NCI-H1417 (cell line): ENCODE measurements around the gene ABO.
"Not testable (repeated sequence)": the region's sequence is repeated elsewhere in the genome, so short reads cannot be mapped to it uniquely, and the experiment has no call there.

Experiments
- DNase-seq, 3 experiments: peaks; one replicate each; lab custom pipeline; 2025; lab: John Stamatoyannopoulos, UW

ABO gene

DNA sequence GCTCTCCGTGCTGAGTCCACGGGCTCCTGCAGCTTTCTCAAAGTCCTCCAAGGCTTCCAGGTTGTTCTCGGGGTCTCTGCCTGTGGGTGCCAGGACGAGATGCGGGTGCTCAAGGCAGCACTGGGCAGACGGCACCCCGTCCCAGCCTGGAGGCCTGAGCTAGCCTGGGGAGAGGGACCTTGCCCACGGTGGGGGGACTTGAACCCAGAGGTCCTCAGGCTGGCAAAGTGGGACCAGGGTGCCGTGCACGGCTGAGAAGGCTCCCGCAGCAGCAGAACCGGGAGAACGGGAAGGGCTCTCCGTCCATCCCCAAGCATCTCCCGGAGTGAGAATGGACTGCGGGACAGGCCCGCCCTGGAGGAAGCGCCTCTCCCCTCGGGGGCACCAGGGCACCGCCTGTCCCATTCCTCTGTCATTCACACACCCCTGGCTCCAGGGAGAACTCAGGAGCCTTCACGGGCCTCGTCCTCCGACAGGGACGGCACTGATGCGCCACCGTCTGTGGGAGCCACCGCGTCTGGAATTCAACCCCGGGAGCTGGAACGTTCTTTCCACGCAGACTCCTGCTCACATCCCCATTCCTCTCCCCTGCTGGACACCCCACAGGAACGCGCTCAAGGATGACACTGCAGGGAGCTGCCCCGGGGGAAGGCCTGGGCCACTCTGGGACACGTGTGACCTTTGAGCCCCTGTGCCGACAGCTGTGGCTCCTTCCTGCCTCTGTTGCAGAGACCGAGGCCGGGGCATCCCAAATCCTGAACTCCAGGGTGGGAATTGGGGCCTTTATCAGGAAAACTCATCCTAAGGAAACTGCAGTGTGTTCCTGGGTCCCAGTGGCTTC, 49.6 kb downstream of the ABO start:
- DNase-seq = no peak

DNA sequence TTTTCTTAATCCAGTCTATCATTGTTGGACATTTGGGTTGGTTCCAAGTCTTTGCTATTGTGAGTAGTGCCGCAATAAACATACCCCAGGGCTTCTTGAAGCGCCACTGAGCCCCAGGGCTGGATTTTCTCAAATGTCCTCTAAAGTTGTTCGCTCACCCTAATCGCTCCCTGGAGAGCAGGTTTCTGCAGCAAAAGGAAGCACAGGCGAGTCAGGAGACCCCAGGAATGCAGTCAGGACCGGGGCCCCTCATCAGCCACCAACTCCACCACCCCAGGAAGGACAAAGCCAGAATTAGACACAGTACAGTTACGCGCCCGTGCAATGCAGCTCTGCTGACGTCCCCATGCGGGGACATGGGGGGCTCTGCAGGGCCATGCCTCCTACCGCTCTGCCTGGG, 50.2 kb downstream of the ABO start:
- DNase-seq = no peak

DNA sequence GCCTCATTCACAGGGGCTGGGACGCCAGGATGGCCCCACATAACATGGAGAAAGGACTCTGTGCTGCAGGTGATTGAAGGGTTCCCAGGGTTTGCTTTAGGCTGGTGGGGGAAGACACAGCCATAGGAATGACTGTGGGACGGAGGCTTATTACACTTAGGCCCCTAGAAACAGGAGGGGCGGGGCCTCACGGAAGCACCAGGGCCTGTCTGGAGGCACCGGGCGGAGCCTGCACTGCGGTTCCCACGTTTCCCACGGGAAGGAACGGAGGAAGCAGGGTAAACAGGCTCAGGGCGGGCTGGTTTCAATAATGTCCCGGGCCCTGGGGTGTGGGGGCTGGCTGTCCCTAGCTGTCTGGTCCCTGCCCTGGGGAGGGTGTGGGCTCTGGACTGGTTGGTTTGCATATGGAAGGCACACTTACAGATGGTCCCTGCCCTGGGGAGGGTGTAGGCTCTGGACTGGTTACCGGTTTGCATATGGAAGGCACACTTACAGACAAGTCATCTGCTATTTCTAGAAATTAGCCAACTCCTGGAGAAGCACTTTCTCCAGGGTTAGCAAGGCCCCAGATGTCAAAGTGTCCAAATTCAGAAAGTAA, 51.7 kb downstream of the ABO start:
- DNase-seq = not testable (repeated sequence)

DNA sequence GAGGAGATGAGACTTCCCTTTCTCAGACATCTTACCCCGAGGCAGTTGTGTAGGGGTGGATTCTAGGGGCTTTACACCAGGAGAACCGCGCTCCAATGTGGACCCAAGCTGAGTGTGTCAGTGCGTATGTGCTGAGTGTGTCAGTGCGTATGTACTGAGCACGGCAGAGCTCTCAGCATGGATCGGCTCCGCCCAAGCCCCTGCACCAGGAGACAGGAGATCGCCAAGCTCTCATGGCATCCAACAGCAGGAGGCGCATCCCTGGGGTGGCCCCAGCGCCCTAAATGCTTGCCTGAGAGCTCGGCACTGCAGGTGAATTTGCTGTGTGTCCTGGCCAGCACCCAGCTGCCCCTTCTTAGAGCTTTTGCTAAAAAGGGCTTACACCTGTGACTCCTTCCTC, 53.0 kb downstream of the ABO start:
- not testable (repeated sequence) for DNase-seq

DNA sequence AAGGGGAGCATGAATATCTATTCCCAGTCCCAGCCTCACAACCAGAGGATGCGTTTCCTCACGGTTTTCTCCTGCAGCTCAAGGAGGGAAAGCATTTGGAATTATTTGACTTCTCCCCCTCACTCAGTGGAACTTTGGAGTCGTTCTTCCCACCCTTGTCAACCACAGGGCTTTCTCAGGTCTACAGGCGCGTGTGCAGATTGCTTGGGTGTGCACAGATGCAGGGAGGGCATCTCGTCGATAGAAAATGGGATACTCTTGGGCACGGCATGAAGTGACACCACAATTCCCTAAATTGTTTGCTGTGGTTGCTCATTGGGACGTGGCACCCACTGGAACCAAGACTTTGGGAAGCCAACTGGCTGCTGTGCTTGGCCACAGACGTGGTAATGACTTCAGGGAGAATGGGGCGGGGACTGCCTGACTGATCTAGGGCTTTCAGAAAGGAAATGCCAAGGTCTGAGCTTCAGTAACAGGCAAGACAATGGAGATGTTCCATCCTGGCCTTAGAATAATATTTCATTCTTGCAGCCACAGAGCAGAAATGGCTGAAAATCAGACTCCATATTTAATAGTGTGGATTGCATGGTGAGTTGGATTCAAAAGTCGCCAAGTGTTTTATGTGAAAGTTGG, 53.7 kb downstream of the ABO start:
- no peak for DNase-seq

DNA sequence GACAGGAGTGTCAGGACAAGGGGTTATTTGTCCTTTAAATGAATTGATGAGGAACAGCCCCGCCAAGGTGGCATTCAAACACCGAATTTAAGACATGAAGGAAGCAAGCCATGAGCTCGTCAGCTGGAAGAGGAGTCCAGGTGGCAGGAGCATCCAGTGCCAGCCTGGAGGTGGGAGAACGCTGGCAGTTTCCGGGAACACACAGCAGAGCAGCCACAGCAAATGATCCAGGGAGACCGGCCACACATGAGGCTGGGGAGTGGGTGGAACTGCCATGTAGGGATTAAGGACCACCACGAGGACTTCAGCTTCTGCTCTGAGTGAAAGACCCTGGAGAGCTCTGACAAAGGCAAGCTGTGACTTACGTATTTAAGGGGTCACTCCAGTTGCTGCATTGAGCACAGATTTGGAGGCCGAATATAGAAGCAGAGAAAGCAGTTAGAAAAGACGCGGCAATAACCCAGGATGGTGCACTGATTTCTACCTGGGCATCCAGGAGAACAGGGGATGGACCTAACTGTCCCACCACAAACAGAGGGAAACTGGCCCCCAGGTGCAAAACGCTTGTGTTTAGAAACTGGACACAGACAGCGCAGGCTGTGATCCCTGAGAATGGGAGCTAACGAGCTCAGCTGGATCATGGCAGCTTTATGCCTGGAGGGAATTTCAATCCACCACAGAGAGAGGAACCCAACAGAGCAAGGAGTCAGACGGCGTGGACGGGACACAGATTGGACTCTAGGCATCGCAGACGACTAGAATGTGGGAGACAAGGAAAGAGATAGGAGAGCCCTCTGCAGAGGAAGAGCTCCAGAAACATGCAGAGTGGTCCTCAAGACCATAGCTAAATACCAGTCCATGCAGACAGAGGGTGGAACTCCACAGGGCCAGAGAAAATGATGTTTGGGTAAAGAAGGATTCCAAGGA, 56.7 kb downstream of the ABO start:
- not testable (repeated sequence) for DNase-seq

DNA sequence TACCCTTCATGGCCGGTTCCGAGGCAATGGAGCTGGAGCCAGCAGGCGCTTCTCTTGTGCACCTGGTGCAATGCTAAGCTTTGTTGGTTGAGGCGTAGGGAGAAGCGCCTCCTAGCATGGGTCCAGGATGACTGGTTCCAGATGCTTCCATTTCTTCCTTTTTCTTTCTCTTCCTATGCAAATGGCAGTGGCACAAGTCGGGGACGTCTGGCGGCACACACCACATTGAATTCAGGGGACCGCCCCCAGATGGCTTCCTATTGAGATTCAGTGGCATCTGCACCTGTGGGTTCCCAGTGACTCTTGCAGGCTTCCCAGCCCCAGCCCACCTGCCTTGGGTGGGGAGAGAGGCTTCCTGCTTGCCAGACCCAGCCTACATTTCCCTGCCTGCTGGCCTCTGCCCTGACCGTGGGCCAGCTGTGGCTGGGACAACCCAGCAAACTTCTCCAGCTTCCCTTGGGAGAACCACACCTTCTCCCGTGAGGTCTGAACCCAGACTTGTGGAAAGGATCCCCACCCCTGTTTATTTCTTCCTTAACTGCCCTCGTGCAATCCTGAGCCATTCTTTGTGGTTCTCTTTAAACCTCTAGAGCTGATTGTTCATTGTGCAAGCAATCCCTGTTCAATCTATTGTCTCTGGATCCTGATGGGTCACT, 57.5 kb downstream of the ABO start:
- not testable (repeated sequence) for DNase-seq

DNA sequence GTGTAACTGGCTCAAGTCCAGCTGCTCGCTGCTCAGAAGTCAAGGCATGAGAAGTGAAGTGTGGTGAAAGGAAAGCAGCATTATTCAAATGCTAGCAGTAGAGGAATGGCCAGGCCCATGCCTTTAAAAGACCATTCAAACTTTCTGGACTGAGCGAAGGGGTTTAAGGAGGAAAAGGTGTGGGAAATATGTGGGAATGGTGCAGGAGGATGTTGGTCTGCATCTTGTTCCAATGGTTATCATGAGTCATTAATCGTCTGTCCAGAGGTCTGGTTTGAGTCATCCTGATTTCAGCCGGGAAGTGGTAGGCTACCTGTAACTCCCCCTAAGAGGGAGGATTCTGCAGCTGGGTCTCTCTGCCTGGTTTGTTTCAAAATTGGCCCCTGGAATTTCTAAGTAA, 60.7 kb downstream of the ABO start:
- not testable (repeated sequence) for DNase-seq

DNA sequence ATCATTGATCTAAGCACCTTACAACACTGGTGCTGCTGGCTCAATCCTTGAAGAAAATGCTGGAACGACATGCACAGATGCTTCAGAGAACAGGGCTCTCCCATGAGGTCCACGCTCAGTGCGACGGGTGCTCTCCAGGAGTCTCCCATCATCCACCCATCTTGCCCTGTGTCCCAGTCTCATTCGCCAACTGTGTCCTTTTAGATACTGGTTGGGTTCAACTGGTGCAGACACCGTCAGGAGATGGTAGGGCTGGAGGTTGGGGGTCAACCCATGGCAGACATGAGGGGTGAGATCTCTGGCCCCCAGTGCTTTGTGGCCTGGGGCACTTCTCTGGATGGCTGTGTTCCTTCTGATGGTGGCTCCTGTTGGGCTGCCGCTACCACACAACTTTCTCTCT, 64.4 kb downstream of the ABO start:
- DNase-seq = no peak

DNA sequence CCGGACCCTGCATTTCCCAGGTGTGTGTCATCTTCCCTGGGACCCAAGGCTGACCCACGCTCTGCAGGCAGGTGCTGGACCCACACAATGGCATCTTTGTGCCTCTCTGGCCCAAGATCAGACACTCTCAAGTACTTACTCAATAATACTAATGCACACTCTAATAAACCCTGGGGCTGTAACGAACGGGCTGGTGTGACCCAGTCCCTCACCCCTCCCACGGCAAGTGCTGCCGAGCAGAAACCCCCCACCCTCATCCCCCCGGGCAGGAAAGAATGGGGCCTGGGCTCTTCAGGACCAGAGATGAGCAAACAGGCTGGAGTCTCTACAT, 64.8 kb downstream of the ABO start:
- DNase-seq = no peak

DNA sequence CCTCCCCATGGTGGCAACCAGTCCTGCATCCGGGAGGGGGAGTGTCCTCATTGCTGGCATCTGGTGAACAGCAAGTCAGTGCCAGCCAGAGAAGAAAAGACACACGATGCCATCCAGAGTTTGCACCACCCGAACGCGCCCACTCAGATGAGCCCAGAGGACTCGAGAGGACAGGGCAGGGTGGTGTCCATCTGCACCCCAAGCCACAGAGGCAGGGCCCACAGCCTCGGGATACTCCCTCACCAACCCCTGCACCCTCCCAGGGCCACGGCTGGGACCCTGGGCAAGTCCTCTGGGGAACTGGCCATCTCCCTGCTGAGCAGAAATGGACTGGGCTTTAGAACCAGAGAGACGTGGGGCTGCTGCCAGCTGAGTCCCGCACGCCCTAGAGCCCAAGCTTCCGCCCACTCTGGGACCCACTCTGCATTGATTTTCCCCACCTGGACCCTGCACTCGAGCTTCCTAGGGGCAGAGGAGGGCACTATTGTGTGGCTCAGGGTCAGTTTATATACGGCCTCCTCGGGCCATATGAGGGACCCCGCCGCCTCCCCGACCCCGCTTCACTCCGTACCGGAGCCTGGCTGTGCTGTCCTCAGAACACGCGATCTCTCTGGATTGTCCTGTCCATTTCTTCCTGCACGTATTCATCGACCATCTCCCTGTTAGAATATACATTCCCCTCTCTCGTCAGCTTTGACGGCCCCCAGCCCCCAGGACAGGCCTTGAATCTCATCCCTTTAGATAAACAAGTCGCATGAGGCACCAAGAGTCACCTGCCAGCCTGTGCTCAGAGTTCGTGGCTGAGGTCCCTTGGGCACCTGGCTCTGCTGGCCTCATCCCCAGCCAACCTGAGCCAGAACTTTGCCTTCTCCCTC, 65.4 kb downstream of the ABO start:
- not testable (repeated sequence) for DNase-seq

DNA sequence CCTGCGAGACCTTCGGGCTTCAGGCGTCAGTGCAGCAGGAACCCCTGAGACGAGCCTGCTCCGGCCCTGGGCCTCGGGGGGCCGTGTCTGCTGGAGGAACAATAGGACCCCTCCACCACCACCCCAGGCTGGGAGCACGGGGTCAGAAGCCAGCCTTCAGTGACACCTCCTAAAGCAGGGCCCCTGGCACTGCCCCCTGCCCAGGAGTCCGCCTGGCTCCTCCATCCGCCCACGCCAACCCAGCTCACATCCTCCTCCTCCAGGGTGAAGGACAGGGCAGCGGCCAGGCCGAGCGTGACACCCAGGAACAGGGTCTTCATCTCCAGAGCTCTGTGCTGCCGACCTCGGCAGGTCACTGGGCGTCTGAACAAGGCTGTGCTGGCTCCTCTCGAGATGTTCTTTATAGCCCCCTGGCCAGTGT, 66.1 kb downstream of the ABO start, which contains the start of gene OBP2B:
TSS of gene OBP2B (minus strand) at position 371 of the 421 bp plus-strand sequence. CDS start at position 320, 51 bp downstream.
- not testable (repeated sequence) for DNase-seq

DNA sequence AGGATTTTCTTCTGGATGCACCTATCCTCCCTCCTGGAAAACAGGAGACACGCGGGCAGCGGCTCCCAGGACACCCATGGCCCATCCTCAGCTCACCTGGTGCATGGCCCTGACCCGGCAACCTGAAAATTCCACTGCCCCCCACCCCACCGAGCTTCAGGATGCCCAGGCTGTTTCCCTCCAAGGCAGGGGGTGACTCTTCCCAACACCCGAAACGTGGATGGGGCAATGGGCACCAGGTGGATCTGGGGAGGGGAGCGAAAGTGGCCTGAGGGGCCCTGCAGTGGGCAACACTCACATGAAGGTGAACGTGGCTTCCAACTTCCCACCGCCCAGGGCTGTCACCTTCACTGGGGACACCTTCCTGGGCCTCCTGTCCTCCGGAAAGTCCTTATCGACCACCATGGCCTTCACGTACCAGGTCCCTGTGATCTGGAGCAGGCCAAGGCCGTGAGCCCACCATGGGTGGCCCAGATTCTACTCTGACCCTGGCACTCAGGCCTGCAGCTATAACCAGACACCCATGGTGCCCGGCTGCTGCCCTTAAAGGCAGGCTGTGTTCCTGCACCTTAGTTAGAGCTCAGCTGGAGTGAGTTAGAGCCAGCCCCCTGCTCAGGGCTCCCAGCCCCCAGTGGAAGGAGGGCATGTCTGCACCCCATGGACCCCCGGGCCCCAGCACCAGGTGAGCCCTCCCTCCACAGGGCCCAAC, 66.7 kb downstream of the ABO start:
- not testable (repeated sequence) for DNase-seq

DNA sequence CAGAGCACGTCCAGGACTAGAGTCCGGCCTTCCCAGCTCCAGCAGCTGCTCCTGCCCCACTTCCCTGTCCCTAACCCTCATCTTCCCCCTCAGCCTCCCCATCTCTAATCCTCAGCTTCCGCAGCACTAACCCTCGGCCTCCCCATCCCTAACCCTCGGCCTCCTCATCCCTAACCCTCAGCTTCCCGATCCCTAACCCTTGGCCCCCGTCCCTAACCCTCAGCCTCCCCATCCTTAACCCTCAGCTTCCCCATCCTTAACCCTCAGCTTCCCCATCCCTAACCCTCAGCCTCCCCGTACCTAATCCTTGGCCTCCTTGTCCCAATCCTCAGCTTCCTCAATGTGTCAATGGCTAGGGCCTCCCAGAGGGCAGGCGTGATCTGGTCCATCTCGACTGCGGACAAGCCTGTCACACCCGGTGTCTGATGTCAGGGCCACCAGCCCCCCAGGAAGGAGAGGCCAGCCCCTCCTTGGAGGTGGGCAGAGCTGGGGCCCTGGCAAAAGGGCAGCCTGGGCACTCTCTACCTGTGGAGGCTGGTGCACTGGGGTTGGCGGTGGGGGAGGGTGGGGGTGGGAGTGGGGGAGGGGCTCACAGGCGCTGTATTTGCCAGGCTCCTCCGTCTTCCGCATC, 67.3 kb downstream of the ABO start:
- no peak for DNase-seq

DNA sequence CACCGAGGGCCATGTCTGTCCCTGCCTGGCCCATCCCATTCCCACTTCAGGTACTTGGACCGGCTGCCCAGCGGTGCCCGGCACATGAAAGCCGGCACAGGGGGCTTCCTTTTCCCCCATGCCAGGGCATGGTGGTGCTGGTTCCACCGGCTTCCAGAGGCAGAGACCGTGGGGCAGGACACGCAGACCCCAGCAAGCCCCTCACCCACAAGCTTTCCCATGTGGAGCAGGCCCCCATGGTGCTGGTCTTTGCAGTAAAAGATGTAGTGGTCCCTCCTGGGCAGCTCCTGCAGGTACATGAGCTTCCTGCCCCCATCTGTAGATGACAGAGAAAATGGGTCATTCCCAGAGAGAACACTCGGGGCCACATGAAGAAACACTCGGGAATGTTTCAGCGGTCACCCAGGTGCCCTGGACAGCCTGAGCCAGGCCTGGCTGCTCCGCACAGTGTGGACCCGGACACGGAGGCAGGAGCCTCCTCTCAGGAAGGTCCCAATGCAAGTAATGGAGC, 67.9 kb downstream of the ABO start:
- DNase-seq = no peak

DNA sequence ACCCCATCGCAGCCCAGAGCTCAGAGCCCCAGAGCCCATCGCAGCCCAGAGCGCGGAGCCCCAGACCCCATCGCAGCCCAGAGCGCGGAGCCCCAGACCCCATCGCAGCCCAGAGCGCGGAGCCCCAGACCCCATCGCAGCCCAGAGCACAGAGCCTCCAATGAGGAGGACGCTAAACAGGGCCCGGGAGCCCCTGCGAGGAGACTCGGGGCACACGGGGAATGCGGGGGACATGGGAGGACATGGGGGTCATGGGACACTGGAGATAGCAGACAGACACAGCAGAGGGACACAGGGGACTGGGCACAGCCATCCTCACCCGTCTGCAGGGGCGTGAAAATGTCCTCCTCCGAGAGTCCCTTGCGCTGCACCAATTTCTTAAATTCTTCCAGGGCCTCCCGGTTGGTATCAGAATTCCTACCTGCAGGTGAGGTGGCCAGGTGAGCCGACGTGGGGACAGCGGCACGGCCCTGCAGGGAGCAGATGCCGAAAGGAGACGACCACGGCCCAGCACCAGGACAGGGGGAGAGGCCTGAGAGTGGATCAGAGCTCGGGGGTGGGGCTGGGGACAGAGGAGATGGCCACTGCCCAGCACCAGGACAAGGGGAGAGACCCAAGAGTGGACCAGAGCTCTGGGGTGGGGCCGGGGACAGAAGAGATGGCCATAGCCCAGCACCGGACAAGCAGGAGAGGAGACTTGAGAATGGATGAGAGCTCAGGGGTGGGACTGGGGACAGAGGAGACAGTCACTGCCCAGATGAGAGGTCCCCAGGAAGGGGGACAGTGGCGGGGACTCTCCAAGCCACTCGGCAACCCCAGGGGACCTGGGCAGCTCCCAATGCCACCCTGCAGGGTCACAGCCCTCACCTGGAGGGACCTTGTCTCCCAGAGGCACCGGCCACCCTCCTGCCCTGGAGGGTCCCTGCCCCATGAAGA, 68.7 kb downstream of the ABO start:
- DNase-seq = no peak

DNA sequence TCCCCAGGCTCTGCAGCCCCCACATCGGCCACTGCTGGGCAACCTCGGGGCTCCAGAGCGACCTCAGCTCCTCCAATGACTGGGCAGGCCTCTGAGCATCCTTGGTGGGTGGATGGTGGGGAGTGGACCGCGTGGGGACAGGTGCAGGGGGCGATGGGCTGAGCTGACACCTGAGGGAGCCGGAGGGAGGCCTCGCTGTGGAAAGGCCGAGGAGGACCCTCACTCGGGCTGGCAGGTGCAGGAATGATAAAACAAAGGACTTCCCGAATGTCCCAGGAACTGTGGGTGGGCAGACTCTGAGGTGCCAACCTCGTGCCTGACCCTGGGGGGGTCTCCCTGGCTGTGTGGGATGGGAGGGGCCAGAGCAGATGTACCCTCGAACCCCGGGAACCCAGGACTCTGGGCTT, 69.5 kb downstream of the ABO start:
- DNase-seq = not testable (repeated sequence)
